GM15510 (cell line): Measurements from ENCODE around the gene PTPRK.

Experiments
- POLR2A ChIP-seq: IDR thresholded peaks from 3 replicates; pipeline ENCODE4 v1.6.1; 2011; ENCODE audit warnings: borderline replicate concordance; ENCODE audit not compliant: insufficient read length; ENCODE audit errors: extremely low read depth

The PTPRK gene

DNA sequence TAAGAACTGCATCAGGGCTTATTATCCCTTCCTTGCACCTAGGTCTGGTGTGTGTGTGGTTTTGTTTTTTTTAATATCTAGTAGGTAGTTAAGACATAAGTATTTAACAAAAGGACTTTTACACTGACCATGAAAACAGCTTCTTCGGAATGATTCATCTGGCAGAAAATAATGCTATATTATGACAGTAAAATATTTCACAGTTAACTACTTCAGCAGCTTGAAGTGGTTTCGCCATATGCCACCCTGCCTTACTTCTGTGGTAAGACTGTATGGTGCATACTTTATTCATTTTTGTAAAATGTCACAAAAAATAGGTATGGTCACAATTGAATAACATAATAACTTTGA lies 858 bp upstream of the PTPRK start:
- TF ChIP-seq POLR2A = no peak

DNA sequence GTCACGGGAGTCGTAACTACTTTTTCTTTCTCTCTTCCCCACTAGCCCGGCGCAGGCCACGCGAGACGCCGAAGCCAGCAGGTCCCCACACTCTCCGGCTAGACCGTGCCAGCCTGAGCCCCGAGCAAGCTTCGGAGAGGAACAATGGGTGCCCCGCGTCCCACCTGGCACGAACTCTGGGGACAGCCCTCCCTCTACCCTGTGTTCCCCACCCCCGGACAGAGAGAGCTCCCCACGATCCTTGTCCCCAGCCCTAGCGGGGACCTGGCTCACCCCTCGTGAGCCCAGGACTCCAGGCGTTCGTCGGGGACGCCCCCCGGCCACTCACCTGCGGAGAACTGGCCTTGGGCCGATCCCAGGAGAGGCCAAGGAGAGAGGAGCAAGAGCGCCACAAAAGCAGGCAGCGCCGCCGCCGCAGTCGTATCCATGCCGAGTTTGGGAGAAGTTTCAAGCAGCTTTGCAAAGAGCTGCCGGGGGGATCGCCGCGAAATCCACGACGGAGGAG lies 416 bp downstream of the PTPRK start:
- no peak for TF ChIP-seq POLR2A

- no peak for TF ChIP-seq POLR2A
Observed at GRCh38 chr6:128519132-128519930, 1.1 kb downstream of the PTPRK start.

DNA sequence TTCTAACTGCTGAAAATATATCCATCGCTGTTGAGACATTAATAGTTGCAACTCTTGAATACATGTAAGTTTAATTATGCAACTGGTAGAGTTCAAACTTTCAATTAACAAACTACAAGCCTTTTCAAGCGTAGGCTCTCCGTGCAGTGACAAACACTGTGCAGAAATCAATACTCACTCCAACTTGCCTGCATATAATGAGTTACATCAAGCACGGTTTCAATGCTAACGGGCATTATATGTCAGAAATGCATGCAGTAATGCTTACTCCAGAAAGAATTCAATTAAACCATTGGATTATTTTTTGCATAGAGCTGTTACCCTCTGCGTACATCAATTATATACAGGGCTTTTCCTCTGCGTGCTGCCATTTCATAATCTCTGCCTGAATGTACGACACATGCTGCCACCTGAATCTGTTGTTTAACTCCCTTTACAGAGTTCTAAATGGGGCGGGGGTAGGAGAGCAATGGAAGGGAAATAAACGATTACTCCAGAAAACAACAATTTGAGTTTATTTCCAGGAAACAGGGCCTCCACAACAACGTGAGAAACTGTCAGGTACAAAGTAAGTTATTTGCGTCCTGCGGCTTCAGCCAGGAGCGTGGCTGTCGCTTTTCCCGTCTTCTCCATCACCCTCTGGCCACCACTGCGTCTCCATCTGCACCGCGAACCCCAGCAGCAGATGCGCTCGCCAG lies 1.8 kb downstream of the PTPRK start:
- no peak for TF ChIP-seq POLR2A

DNA sequence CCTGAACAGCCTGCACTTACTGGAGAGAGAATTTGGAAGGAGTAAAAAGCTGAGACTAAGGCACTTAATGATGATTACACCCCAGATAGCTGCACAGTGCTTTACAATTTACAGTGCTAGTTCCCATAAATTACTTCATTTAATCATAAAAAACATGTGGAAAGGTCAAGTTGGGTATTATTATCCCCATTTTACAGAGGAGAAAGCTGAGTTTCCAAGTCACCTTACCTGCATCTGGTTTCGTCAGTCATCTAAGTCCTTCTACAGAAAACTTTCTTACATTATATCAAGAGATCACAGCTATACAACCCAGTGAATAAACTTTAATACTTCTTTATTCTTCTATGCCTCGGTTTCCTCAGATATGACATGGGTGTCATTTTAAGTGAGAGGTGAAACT lies 3.3 kb downstream of the PTPRK start:
- no peak for TF ChIP-seq POLR2A

- no peak for TF ChIP-seq POLR2A
Observed at GRCh38 chr6:128516514-128516898, 3.9 kb downstream of the PTPRK start.

- no peak for TF ChIP-seq POLR2A
Observed at GRCh38 chr6:128515550-128516513, 4.6 kb downstream of the PTPRK start.

DNA sequence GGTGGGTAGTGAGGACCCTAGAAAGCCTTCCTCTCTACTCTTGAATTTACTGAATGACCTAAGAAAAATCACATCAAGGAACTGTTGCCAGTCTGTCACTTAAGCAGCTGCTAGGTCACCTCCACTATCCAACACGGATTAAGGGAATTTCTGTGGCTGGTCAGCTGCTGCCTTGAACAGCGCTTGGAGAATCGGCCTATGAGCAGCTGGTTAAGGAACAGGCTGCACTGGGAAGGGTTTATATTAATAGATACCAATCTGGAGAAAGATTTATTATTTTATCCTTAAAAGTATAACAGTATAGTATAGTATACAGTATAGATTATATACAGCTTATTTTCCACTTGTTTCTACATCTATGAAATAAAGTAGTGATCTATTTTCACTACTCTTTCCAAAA lies 6.5 kb downstream of the PTPRK start:
- TF ChIP-seq POLR2A = no peak

- no peak for TF ChIP-seq POLR2A
Observed at GRCh38 chr6:128512296-128512695, 8.1 kb downstream of the PTPRK start.

DNA sequence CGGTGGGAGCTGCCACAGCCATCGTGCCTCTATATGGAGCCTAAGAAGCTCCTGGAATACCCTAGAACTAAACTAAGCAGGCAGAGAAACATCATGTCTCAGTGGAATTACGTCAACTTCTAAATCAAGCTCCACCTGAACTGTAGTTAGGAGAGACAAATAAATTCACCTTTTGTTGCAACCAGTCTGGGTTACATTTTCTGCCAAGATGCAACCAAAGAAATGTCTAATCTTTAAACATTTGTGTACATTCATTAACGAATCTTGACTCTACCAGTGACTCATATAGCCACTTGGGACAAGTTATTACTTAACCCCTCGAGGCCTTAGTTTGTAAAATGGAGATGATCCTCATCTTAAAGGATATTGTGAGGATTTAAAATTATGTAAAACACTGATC lies 8.9 kb downstream of the PTPRK start:
- no peak for TF ChIP-seq POLR2A

DNA sequence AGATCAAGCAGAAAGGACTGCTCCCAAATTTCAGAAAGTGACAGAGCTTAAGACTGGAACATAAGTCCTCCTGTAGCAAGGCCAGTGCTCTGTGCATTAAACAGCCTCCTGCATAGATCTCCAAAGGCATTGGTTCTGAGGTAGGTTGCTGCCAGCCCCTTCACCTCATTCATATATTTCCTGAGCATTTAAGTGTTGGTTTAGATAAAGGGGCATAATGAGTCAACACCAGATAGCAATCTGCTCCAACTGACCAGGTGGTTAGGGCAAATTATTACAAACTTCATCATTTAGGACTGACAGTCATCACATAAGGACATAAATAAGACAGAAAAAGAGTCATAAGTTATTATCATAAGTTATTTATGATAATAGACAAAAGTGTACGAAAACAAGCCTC lies 10.7 kb downstream of the PTPRK start:
- no peak for TF ChIP-seq POLR2A

DNA sequence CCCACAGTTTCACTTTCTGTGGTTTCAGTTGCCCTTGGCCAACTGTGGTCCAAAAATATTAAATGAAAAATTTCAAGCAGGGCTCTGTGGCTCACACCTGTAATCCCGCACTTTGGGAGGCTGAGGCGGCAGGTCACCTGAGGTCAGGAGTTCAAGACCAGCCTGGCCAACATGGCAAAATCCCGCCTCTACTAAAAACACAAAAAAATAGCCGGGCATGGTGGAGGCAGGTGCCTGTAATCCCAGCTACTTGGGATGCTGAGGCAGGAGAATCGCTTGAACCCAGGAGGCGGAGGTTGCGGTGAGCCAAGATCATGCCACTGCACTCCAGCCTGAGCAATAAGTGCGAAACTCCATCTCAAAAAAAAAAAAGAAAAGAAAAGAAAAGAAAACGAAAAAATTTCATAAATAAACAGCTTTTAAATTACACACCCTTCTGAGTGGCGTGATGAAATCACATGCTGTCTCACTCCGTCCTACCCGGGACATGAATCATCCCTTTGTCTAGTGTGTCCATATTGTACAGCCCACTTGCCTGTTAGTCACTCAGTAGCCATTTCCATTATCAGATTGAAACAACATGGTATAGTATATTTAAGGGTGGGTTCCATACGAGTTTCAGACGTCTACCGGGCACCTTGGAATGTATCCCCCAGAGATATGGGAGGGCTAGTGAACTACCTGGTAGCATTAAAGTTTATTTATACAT lies 11.7 kb downstream of the PTPRK start:
- no peak for TF ChIP-seq POLR2A

GRCh38 chr6:128507337-128508310 lies 12.8 kb downstream of the PTPRK start:
- no peak for TF ChIP-seq POLR2A
